Endothelial cell of umbilical vein (primary cell): ENCODE results near the gene KYNU. TPM values are rescaled to one million over a fixed set of nuclear protein-coding genes. Genes with fewer than 3 reads are reported as not detected.

ENCODE experiments used
- BruUV-seq: library from RNA; stranded (reverse); fragments of 400-500 nt; replicated peaks from 2 replicates; lab custom pipeline; 2021; lab: Mats Ljungman, UMichigan
- CTCF ChIA-PET: fragments of 300-600, 350-600 bp; sonication (Branson Sonifier 250); formaldehyde crosslinking; loops from one replicate; lab custom pipeline; 2021; ENCODE audit warnings: antibody characterized with exemption, inconsistent platforms; lab: Charles Lee
- POLR2A ChIA-PET: fragments of 300-600, 350-600 bp; sonication (Branson Sonifier 250); formaldehyde crosslinking; loops from one replicate; lab custom pipeline; 2021; ENCODE audit warnings: antibody characterized with exemption, inconsistent platforms; lab: Charles Lee
- DNase-seq: peaks from one replicate; pipeline ENCODE4 v3.0.0-alpha.2; 2011; ENCODE audit warnings: low read depth, low spot score
- FAIRE-seq: peaks from 2 replicates; lab custom pipeline; 2011; peaks lifted over from hg19 to GRCh38; lab: Jason Lieb, UNC
- H2AFZ ChIP-seq: 2 replicates; pipeline ENCODE4 v1.6.0; 2012; ENCODE audit warnings: low read depth, low read length, control low read depth, inconsistent platforms
- H3K27ac ChIP-seq: 2 replicates; pipeline ENCODE4 v1.5.1; 2011; ENCODE audit warnings: low read depth, mild to moderate bottlenecking, control low read depth, low read length, moderate library complexity; ENCODE audit not compliant: insufficient read depth
- H3K27me3 ChIP-seq, 2 experiments: 2 replicates each; pipeline versions ENCODE4 v1.6.0 to v1.6.1; 2011; ENCODE audit warnings: low read length in 2 of 2, mixed read lengths in 1 of 2; ENCODE audit not compliant: control insufficient read depth in 2 of 2, insufficient read depth in 2 of 2
- H3K36me3 ChIP-seq, 2 experiments: 2 replicates in 1 of 2; 3 replicates in 1 of 2; pipeline ENCODE4 v1.5.1; 2011; ENCODE audit warnings: low read length in 2 of 2, mild to moderate bottlenecking in 1 of 2, moderate library complexity in 1 of 2; ENCODE audit not compliant: control insufficient read depth in 2 of 2, insufficient read depth in 2 of 2; ENCODE audit errors: extremely low read depth in 1 of 2
- H3K4me1 ChIP-seq: 3 replicates; pipeline ENCODE4 v1.5.1; 2011; ENCODE audit warnings: mild to moderate bottlenecking, low read length; ENCODE audit not compliant: control insufficient read depth, insufficient read depth; ENCODE audit errors: extremely low read depth
- H3K4me2 ChIP-seq: 2 replicates; pipeline ENCODE4 v1.6.1; 2011; ENCODE audit warnings: low read length, control low read depth, mixed read lengths; ENCODE audit not compliant: insufficient read depth
- H3K4me3 ChIP-seq, 3 experiments: fragments of 200-600 bp in 1 of 3; sonication (generic), shearing (Covaris generic) in 1 of 3; replicated peaks in 1 of 3; 2 replicates each; pipeline ENCODE4 v1.5.1; 2011 to 2016; ENCODE audit warnings: control low read depth in 3 of 3, low read length in 3 of 3, mild to moderate bottlenecking in 2 of 3, inconsistent platforms in 1 of 3, low read depth in 1 of 3, moderate library complexity in 1 of 3; ENCODE audit not compliant: insufficient read depth in 1 of 3
- H3K79me2 ChIP-seq: 2 replicates; pipeline ENCODE4 v1.6.0; 2012; ENCODE audit warnings: low read length, inconsistent platforms; ENCODE audit not compliant: control insufficient read depth, insufficient read depth
- H3K9ac ChIP-seq: replicated peaks from 2 replicates; pipeline ENCODE3; 2011; ENCODE audit warnings: low read length, control low read depth; ENCODE audit not compliant: insufficient read depth; ENCODE audit errors: extremely low read depth
- H3K9me1 ChIP-seq: replicated peaks from 3 replicates; pipeline ENCODE4 v1.6.0; 2011; ENCODE audit warnings: mild to moderate bottlenecking, low read length; ENCODE audit not compliant: control insufficient read depth, insufficient read depth; ENCODE audit errors: extremely low read depth
- H3K9me3 ChIP-seq: replicated peaks from 2 replicates; pipeline ENCODE4 v1.5.1; 2012; ENCODE audit warnings: low read length, inconsistent platforms; ENCODE audit not compliant: control insufficient read depth, insufficient read depth
- H4K20me1 ChIP-seq: replicated peaks from 2 replicates; pipeline ENCODE3; 2011; ENCODE audit warnings: mild to moderate bottlenecking, low read length; ENCODE audit not compliant: control insufficient read depth, insufficient read depth; ENCODE audit errors: extremely low read depth
- CTCF ChIP-seq, 2 donors: IDR thresholded peaks; 1 replicate in 1 of 2; 2 replicates in 1 of 2; pipeline ENCODE4 v1.5.1; 2011; ENCODE audit warnings: low read length in 2 of 2, mild to moderate bottlenecking in 2 of 2, moderate library complexity in 2 of 2, control low read depth in 1 of 2, inconsistent platforms in 1 of 2, low read depth in 1 of 2; ENCODE audit not compliant: insufficient read depth in 1 of 2; ENCODE audit errors: extremely low read depth in 1 of 2
- EZH2 ChIP-seq: IDR thresholded peaks from 2 replicates; pipeline ENCODE4 v1.6.1; 2012; ENCODE audit warnings: borderline replicate concordance, low read depth, mild to moderate bottlenecking, moderate library complexity, low read length, inconsistent platforms; ENCODE audit not compliant: severe bottlenecking
- FOS ChIP-seq: IDR thresholded peaks from 2 replicates; pipeline ENCODE4 v1.6.1; 2011; ENCODE audit warnings: mild to moderate bottlenecking, low read length, moderate library complexity, borderline replicate concordance; ENCODE audit not compliant: insufficient read depth
- GATA2 ChIP-seq: IDR thresholded peaks from 2 replicates; pipeline ENCODE4 v1.7.0; 2011; ENCODE audit warnings: low read depth, mild to moderate bottlenecking, moderate library complexity, mixed read lengths, low read length; ENCODE audit not compliant: insufficient read length, insufficient read depth
- JUN ChIP-seq: IDR thresholded peaks from 2 replicates; pipeline ENCODE4 v1.6.1; 2011; ENCODE audit warnings: borderline replicate concordance, low read depth; ENCODE audit not compliant: insufficient read length, insufficient read depth
- MYC ChIP-seq: IDR thresholded peaks from one replicate; pipeline ENCODE4 v1.6.1; 2011; ENCODE audit warnings: mild to moderate bottlenecking, low read depth, low read length
- POLR2A ChIP-seq: IDR thresholded peaks from 2 replicates; pipeline ENCODE4 v1.6.1; 2012; ENCODE audit warnings: low read depth, mild to moderate bottlenecking, control low read depth, low read length
- POLR2AphosphoS5 ChIP-seq: IDR thresholded peaks from 2 replicates; pipeline ENCODE4 v1.6.1; 2012; ENCODE audit warnings: low read depth, mild to moderate bottlenecking, control low read depth, low read length, moderate library complexity; ENCODE audit not compliant: insufficient read depth
- dilution Hi-C: fragments of 300-500 bp; cut with MboI; formaldehyde crosslinking; loops from one replicate; pipeline ENCODE4 v1.15.0; 2019; ENCODE audit warnings: low sequenced_read_pairs; ENCODE audit not compliant: extremely low pct_ligation_motif_present
- intact Hi-C: fragments of 100-400 bp; cut with micrococcal nuclease; formaldehyde crosslinking; loops from one replicate; pipeline ENCODE4 v1.10.0; 2022
- polyA plus RNA-seq, 4 experiments: library from polyadenylated mRNA; depleted of rRNA in 3 of 4; stranded (reverse) in 3 of 4; unstranded in 1 of 4; fragments of >200 nt; gene quantifications; 2 replicates each; pipeline versions ENCODE4 v1.2.1 to v1.2.3, GENCODE V29; 2011 to 2012; ENCODE audit warnings: missing spikeins in 1 of 4
- total RNA-seq: library from RNA; stranded (reverse); gene quantifications from 2 replicates; pipeline ENCODE4 v1.2.3, GENCODE V29; 2021
- TF ChIP-seq, protein P1 (sequence below): IDR thresholded peaks from 2 replicates; pipeline ENCODE4 v1.6.1; 2011; ENCODE audit not compliant: insufficient read depth, insufficient read length

Gene KYNU
- total and polyA plus RNA-seq, 2 donors (not counting 3 experiments of a cell fraction or from before 2014, with no cell fraction given): 0.04 TPM; not detected in 1

DNA sequence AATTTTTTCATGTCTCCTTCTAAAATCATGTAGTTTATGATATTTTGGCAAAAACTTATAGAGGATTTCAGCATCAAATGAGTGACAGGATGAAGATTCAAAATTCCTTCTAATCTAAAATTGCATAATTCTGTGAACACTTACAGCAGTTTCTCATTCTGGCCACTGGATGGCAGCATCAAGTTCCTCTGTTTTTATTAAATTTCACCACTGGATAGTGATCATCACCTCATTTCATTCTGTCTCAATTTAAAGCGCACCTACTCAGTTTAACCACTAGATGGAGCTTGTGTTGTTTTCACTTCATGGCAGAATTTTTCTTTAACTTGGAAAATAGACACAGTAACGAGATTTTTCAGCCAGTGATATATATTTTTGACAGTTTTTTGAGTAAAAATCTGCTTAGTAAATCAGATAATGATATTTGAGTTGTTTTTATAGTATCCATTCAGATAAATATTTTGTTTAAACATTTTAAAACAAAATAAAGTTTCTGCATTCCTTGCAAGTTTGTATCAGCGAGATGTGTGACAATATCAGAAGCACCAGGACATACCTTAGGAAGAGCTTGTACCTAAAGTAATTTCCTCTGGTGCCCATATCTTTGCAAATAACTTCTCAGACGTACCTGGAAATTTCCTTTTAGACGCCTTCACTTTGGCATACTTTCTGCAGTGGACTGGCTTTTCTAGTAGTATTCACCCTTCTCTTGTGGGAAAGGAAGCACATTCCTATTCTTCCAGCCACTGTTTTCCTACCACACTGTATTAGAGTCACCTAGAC is 157.0 kb downstream of the KYNU start:
- peaks cover 2% of the 10 kb centered on the region for H3K4me1 ChIP-seq
- BruUV-seq: no TSS peak
- TF ChIP-seq CTCF (IDR thresholded peaks at IDR 0.05; ENCODE audit: extremely low read depth in 1 of 2, insufficient read depth in 1 of 2, low read depth in 1 of 2, low read length in 2 of 2): peak; percentile 66 to 94
- TF ChIP-seq EZH2: no peak
- H3K9me3 ChIP-seq: no peaks in the 10 kb centered on the region
- intact Hi-C loops (loop anchor here (1.0 to 2.0 kb wide), 4 partner anchors 48 to 225 kb away; no protein-coding TSS in a partner anchor), dilution Hi-C loops (no loop called here)
- no peak overlapping the region for H3K27ac ChIP-seq
- H3K27me3 ChIP-seq: no peaks in the 10 kb centered on the region
- DNase-seq: peak; percentile 80
- no peak overlapping the region for H2AFZ ChIP-seq
- ChIA-PET CTCF (interaction anchor here (0.6 to 6.9 kb wide), 62 partner anchors 8 to 358 kb away, joined by 3 to 122 read pairs (median 4); partner anchors contain the start of gene ARHGAP15), POLR2A (no interaction called here)
- FAIRE-seq: peak; percentile 95
- H3K36me3 ChIP-seq: no peaks in the 10 kb centered on the region
- H3K4me3 ChIP-seq: no peak overlapping the region
- no peaks in the 10 kb centered on the region for H3K79me2 ChIP-seq
- peak overlapping the region; percentile 5 for H3K4me2 ChIP-seq
- no peaks in the 10 kb centered on the region for H4K20me1 ChIP-seq
- H3K9ac ChIP-seq: no peak overlapping the region
- H3K9me1 ChIP-seq: no peaks in the 10 kb centered on the region

DNA sequence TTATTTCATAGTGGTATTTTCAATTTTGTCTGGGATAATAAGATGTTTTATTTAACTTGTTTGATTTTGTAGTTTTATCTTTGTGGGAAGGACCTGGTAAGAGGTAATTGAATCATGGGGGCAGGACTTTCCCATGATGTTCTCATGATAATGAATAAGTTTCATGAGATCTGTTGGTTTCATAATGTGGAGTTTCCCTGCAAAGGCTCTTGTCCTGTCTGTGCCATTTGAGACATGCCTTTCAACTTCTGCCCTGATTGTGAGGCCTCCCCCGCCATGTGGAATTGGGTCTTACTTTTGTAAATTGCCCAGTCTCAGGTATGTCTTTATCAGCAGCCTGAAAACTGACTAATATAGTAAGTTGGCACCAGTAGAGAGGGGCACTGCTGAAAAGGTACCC is 174.0 kb downstream of the KYNU start:
- TF ChIP-seq GATA2 (no peak), JUN (no peak), CTCF (IDR thresholded peaks at IDR 0.05; ENCODE audit: extremely low read depth in 1 of 2, insufficient read depth in 1 of 2, low read depth in 1 of 2, low read length in 2 of 2) (no peak), MYC (no peak), POLR2AphosphoS5 (no peak), EZH2 (no peak), POLR2A (no peak), FOS (no peak)
- TF ChIP-seq, protein P1, sequence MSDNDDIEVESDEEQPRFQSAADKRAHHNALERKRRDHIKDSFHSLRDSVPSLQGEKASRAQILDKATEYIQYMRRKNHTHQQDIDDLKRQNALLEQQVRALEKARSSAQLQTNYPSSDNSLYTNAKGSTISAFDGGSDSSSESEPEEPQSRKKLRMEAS: no peak
- Histone ChIP-seq H4K20me1 (no peaks in the 10 kb centered on the region), H3K27ac (no peak overlapping the region), H3K79me2 (no peaks in the 10 kb centered on the region), H3K9ac (no peak overlapping the region), H3K9me3 (no peaks in the 10 kb centered on the region), H3K27me3 (no peaks in the 10 kb centered on the region), H3K4me2 (no peak overlapping the region), H3K4me3 (no peak overlapping the region), H2AFZ (no peak overlapping the region), H3K9me1 (no peaks in the 10 kb centered on the region), H3K36me3 (no peaks in the 10 kb centered on the region), H3K4me1 (no peaks in the 10 kb centered on the region)
- DNase-seq: no peak
- no TSS peak for BruUV-seq
- dilution Hi-C loops (no loop called here), intact Hi-C loops (no loop called here)
- CTCF ChIA-PET: interaction anchor here (4.6 kb wide), 1 partner anchor 17 kb away, joined by 23 read pairs; no protein-coding TSS in a partner anchor
- POLR2A ChIA-PET: no interaction called here
- FAIRE-seq: no peak
